RWPE2 (cell line): ENCODE measurements around the gene OARD1.

ENCODE experiments used
- ATAC-seq: fragments of 200-7000 bp; cut with Tn5 transposase; 3 replicates; pipeline ENCODE4 v1.9.1; 2021; ENCODE audit warnings: low read depth
- DNase-seq: peaks from one replicate; pipeline ENCODE4 v3.0.0-alpha.2; 2020; ENCODE audit warnings: low spot score
- H3K27ac ChIP-seq: fragments of 450-650 bp; 2 replicates; pipeline ENCODE4 v1.5.1; 2017; ENCODE audit warnings: mild to moderate bottlenecking; ENCODE audit not compliant: poor library complexity, severe bottlenecking
- H3K27me3 ChIP-seq: fragments of 250-450 bp; sonication (Bioruptor Pico); 2 replicates; pipeline ENCODE4 v1.5.1; 2021; ENCODE audit warnings: mild to moderate bottlenecking, moderate library complexity; ENCODE audit not compliant: insufficient read depth, poor library complexity, severe bottlenecking
- H3K36me3 ChIP-seq: fragments of 250-450 bp; sonication (Bioruptor Pico); 2 replicates; pipeline ENCODE4 v1.5.1; 2020; ENCODE audit warnings: low read depth, mild to moderate bottlenecking, moderate library complexity
- H3K4me1 ChIP-seq: fragments of 250-450 bp; sonication (Bioruptor Pico); 2 replicates; pipeline ENCODE4 v1.5.1; 2021; ENCODE audit warnings: mild to moderate bottlenecking, moderate library complexity; ENCODE audit not compliant: insufficient read depth, poor library complexity, severe bottlenecking
- H3K4me3 ChIP-seq: fragments of 250-450 bp; sonication (Bioruptor Pico); 2 replicates; pipeline ENCODE4 v1.5.1; 2021; ENCODE audit warnings: mild to moderate bottlenecking, moderate library complexity; ENCODE audit not compliant: severe bottlenecking
- H3K9me3 ChIP-seq: fragments of 250-450 bp; sonication (Bioruptor Pico); 2 replicates; pipeline ENCODE4 v1.5.1; 2021; ENCODE audit warnings: mild to moderate bottlenecking, moderate library complexity; ENCODE audit not compliant: severe bottlenecking
- TF ChIP-seq, protein P1 (sequence below): fragments of 450-650 bp; IDR thresholded peaks from one replicate; pipeline ENCODE4 v1.5.1; 2017; ENCODE audit warnings: mild to moderate bottlenecking, moderate library complexity; ENCODE audit not compliant: poor library complexity, severe bottlenecking

Gene OARD1

DNA sequence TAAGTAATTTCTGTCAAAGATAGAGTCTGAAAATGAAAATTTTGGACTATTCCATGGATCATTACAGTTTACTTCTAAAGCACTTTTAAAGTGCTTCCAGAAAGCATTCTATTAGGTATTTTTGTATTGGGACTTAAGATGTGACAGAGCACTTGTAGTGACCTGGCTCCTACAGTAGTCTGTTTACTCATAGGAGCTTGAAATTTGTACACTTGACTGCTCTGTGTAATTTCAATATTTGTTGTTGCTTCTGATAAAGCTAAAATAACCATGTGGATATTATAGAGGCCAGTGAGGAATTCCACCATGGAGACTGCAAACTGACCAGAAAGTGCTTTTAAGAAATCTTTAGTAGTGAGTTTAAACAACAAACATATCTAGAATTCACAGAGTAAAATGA is 10.9 kb upstream of the OARD1 start:
- no peaks in the 10 kb centered on the region for H3K27me3 ChIP-seq
- TF ChIP-seq, protein P1, sequence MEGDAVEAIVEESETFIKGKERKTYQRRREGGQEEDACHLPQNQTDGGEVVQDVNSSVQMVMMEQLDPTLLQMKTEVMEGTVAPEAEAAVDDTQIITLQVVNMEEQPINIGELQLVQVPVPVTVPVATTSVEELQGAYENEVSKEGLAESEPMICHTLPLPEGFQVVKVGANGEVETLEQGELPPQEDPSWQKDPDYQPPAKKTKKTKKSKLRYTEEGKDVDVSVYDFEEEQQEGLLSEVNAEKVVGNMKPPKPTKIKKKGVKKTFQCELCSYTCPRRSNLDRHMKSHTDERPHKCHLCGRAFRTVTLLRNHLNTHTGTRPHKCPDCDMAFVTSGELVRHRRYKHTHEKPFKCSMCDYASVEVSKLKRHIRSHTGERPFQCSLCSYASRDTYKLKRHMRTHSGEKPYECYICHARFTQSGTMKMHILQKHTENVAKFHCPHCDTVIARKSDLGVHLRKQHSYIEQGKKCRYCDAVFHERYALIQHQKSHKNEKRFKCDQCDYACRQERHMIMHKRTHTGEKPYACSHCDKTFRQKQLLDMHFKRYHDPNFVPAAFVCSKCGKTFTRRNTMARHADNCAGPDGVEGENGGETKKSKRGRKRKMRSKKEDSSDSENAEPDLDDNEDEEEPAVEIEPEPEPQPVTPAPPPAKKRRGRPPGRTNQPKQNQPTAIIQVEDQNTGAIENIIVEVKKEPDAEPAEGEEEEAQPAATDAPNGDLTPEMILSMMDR, result no peak
- H3K4me1 ChIP-seq, result no peaks in the 10 kb centered on the region
- no peak overlapping the region for H3K27ac ChIP-seq
- ATAC-seq (no peak), DNase-seq (no peak)
- H3K4me3 ChIP-seq, result no peak overlapping the region
- no peaks in the 10 kb centered on the region for H3K9me3 ChIP-seq
- peaks cover 96% of the 10 kb centered on the region for H3K36me3 ChIP-seq

DNA sequence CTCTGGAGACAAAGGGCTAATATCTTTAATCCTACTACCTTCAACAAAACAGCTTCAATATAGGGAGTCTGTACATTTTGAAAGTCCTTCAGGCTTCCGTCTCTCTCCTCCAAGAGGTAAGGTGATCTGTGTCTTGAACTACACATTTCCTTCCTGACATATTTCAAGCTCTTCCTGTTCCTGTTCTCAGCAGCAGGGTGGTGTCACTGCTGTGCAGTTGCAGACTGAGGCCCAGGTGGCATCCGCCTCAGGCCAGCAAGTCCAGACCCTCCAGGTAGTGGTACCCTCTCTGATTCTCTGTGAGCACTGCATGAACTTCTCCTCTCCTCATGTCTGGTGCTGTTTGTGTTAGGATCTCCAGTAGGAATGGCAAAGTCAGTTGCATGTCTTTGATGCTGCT is 8.5 kb upstream of the OARD1 start:
- Histone ChIP-seq H3K27ac (no peak overlapping the region), H3K4me3 (no peak overlapping the region), H3K9me3 (no peaks in the 10 kb centered on the region), H3K36me3 (peaks cover 73% of the 10 kb centered on the region), H3K4me1 (no peaks in the 10 kb centered on the region), H3K27me3 (no peaks in the 10 kb centered on the region)
- TF ChIP-seq, protein P1, result no peak
- DNase-seq (no peak), ATAC-seq (no peak)

DNA sequence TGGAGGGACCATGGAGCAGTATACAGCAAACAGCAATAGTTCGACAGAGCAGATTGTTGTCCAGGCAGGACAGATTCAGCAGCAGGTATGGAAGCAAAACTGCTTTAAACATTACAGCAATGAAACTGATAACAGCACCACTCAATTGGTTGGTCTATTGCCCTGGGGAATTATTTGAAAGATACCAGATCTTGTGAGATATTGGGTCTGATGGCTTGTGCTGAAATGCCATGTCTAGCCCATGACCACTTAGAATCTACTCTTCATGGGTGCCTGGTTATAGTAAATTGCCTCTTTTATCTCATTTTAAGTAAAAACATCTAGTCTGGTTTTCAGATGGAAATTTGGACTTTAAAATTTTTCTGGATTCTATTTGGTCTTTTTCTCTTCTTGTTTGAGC is 6.9 kb upstream of the OARD1 start:
- no peaks in the 10 kb centered on the region for H3K27me3 ChIP-seq
- DNase-seq (no peak), ATAC-seq (no peak)
- TF ChIP-seq, protein P1, result no peak
- H3K27ac ChIP-seq, result no peak overlapping the region
- no peak overlapping the region for H3K4me3 ChIP-seq
- peaks cover 59% of the 10 kb centered on the region for H3K36me3 ChIP-seq
- H3K4me1 ChIP-seq, result no peaks in the 10 kb centered on the region
- no peaks in the 10 kb centered on the region for H3K9me3 ChIP-seq

DNA sequence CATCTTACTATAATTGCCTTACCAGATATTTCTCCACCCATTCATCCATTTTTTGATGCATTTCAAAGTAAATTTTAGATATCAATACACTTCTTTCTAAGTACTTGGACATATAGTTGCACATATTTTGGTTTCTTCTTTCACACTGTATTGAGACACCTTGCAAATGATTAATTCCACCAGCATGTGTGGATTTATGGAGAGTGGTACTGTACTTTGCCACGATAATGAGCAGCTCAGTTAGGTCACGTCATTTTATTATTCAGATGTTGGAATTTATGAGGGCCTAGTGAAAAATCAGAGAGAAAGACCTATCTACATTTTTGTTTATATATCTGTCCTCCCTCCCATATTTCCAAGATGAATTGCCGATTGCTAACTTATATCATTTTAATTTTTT is 5.9 kb upstream of the OARD1 start:
- TF ChIP-seq, protein P1, result no peak
- ATAC-seq, result no peak
- Histone ChIP-seq H3K9me3 (no peaks in the 10 kb centered on the region), H3K4me1 (no peaks in the 10 kb centered on the region), H3K27ac (no peak overlapping the region), H3K4me3 (no peak overlapping the region), H3K27me3 (no peaks in the 10 kb centered on the region), H3K36me3 (peaks cover 49% of the 10 kb centered on the region)
- DNase-seq, result no peak

DNA sequence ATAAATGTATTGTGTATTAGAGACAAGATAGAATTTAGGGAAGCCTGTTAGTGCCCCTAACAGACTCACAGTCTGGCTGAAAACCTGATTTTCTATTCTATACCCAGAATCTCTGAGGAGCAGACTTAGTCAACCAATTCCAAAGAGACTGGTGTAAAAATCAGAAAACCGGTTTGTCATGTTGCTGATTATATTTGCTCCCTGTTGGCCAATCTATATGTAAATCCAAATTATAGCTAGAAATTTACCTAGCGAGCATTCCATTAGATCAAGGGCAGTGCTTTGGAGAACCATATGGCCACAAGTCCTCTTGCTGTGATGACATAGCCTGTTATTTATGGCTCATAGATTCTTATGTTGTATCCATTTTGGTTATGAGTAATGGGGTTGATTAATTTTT is 5.4 kb upstream of the OARD1 start:
- no peak for ATAC-seq
- Histone ChIP-seq H3K27ac (no peak overlapping the region), H3K27me3 (no peaks in the 10 kb centered on the region), H3K36me3 (peaks cover 44% of the 10 kb centered on the region), H3K9me3 (no peaks in the 10 kb centered on the region), H3K4me3 (no peak overlapping the region), H3K4me1 (no peaks in the 10 kb centered on the region)
- TF ChIP-seq, protein P1, result no peak
- no peak for DNase-seq
